Measurements from ENCODE around the gene ATAD2B. TPM values are rescaled to one million over a fixed set of nuclear protein-coding genes. Genes with fewer than 3 reads are reported as not detected.
"Not testable (repeated sequence)": the region's sequence is repeated elsewhere in the genome, so short reads cannot be mapped to it uniquely, and the experiment has no call there.

ATAD2B gene
- total RNA-seq, 1 donor from 2014 or later, result 16.3 TPM

- no peak for DNase-seq (ENCODE audit: low spot score)
These were observed 181.2 kb downstream of the ATAD2B start for GRCh38 chr2:23745726-23746105.

- DNase-seq (ENCODE audit: low spot score), result no peak
These were observed 181.7 kb downstream of the ATAD2B start for GRCh38 chr2:23745068-23745725.

- not testable (repeated sequence) for DNase-seq (ENCODE audit: low spot score)
These were observed 190.1 kb downstream of the ATAD2B start for GRCh38 chr2:23736783-23737182.

- no peak for DNase-seq (ENCODE audit: low spot score)
These were observed 192.5 kb downstream of the ATAD2B start for GRCh38 chr2:23734416-23734815.

- DNase-seq (ENCODE audit: low spot score), result not testable (repeated sequence)
These were observed 203.9 kb downstream of the ATAD2B start for GRCh38 chr2:23723029-23723428.

- DNase-seq (ENCODE audit: low spot score), result no peak
These were observed 204.7 kb downstream of the ATAD2B start for GRCh38 chr2:23722255-23722654.

GRCh38 chr2:23721454-23721826 lies 205.5 kb downstream of the ATAD2B start:
- DNase-seq (ENCODE audit: low spot score), result no peak

GRCh38 chr2:23720705-23721453 lies 206.0 kb downstream of the ATAD2B start:
- DNase-seq (ENCODE audit: low spot score), result no peak

- no peak for DNase-seq (ENCODE audit: low spot score)
These were observed 207.2 kb downstream of the ATAD2B start for GRCh38 chr2:23719716-23720115.

- no peak for DNase-seq (ENCODE audit: low spot score)
These were observed 207.8 kb downstream of the ATAD2B start for GRCh38 chr2:23718931-23719700.

GRCh38 chr2:23713351-23713750 lies 213.6 kb downstream of the ATAD2B start:
- no peak for DNase-seq (ENCODE audit: low spot score)

GRCh38 chr2:23712756-23713151 lies 214.2 kb downstream of the ATAD2B start:
- no peak for DNase-seq (ENCODE audit: low spot score)

- no peak for DNase-seq (ENCODE audit: low spot score)
These were observed 214.8 kb downstream of the ATAD2B start for GRCh38 chr2:23711979-23712755.

- no peak for DNase-seq (ENCODE audit: low spot score)
These were observed 217.6 kb downstream of the ATAD2B start for GRCh38 chr2:23709311-23709710.

- no peak for DNase-seq (ENCODE audit: low spot score)
These were observed 218.2 kb downstream of the ATAD2B start for GRCh38 chr2:23708771-23709170.

GRCh38 chr2:23707096-23707495 lies 219.8 kb downstream of the ATAD2B start:
- no peak for DNase-seq (ENCODE audit: low spot score)

GRCh38 chr2:23706613-23707078 lies 220.3 kb downstream of the ATAD2B start:
- no peak for DNase-seq (ENCODE audit: low spot score)

GRCh38 chr2:23705771-23706612 lies 220.9 kb downstream of the ATAD2B start:
- no peak for DNase-seq (ENCODE audit: low spot score)

GRCh38 chr2:23703583-23704385 lies 223.1 kb downstream of the ATAD2B start:
- no peak for DNase-seq (ENCODE audit: low spot score)

GRCh38 chr2:23703037-23703582 lies 223.8 kb downstream of the ATAD2B start:
- no peak for DNase-seq (ENCODE audit: low spot score)
